Activated naive CD8-positive, alpha-beta T cell treated with anti-CD3 and anti-CD28 coated beads, Interleukin-2, amount 10 ng/mL, durations not matched to agents 7 days and 5 days (primary cell): ENCODE data around the gene SIX3. TPM values are rescaled to one million over a fixed set of nuclear protein-coding genes. Genes with fewer than 3 reads are reported as not detected.

Experiments
- ATAC-seq: fragments of 150-1000 bp; cut with Tn5 transposase; one replicate; pipeline ENCODE4 v1.10.0; 2021; ENCODE audit warnings: low read depth, moderate library complexity
- POLR2A ChIA-PET: fragments of 350-600 bp; sonication (Branson Sonifier 250); formaldehyde crosslinking; loops from one replicate; lab custom pipeline; 2021; ENCODE audit warnings: antibody characterized with exemption; lab: Charles Lee
- DNase-seq: peaks from one replicate; pipeline ENCODE4 v3.0.0; 2021
- H3K27ac Mint-ChIP-seq: one replicate; pipeline ENCODE4 v1.8.0; 2022; ENCODE audit warnings: mild to moderate bottlenecking, mixed read lengths
- H3K27me3 Mint-ChIP-seq: one replicate; pipeline ENCODE4 v1.8.0; 2022; ENCODE audit warnings: mild to moderate bottlenecking, moderate library complexity, mixed read lengths
- H3K36me3 Mint-ChIP-seq: one replicate; pipeline ENCODE4 v1.8.0; 2021; ENCODE audit warnings: mild to moderate bottlenecking, mixed read lengths
- H3K4me1 Mint-ChIP-seq: one replicate; pipeline ENCODE4 v1.8.0; 2021; ENCODE audit warnings: mixed read lengths
- H3K4me3 Mint-ChIP-seq: one replicate; pipeline ENCODE4 v1.8.0; 2022; ENCODE audit warnings: mild to moderate bottlenecking, moderate library complexity, mixed read lengths
- H3K9me3 Mint-ChIP-seq: one replicate; pipeline ENCODE4 v1.8.0; 2021; ENCODE audit warnings: mixed read lengths
- total RNA-seq, 2 experiments: library from RNA; stranded (reverse); gene quantifications; one replicate each; pipeline ENCODE4 v1.2.3, GENCODE V29; 2021

SIX3 gene
- total RNA-seq, 2 experiments from 2014 or later, result not detected

GRCh38 chr2:44925561-44926136 lies 15.9 kb upstream of the SIX3 start:
- no peak overlapping the region for H3K27ac Mint-ChIP-seq
- H3K4me1 Mint-ChIP-seq, result peaks cover 5% of the 10 kb centered on the region
- ATAC-seq (no peak), DNase-seq (no peak)
- H3K36me3 Mint-ChIP-seq, result peaks cover 1% of the 10 kb centered on the region
- H3K9me3 Mint-ChIP-seq, result no peaks in the 10 kb centered on the region
- H3K4me3 Mint-ChIP-seq, result no peak overlapping the region
- POLR2A ChIA-PET, result no interaction called here
- peaks cover 78% of the 10 kb centered on the region for H3K27me3 Mint-ChIP-seq

DNA sequence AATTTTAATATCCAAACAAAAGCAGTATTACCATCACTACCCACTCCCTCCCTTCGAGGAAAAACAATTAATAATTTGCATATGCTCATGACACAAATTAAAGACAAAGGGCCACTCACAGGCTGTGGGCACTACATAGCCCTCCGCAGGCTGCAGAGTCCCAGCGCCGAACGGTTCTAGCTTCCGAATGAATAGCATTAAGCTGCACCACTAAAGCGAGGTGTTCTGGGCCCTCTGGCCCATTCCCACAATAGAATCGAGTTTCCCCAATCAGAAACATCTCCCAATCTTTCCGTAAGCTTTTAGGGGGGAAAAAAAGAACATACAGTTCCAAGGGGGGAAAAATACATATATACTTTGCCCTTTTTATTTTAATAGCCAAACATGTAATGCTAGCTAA lies 14.5 kb upstream of the SIX3 start:
- POLR2A ChIA-PET, result no interaction called here
- Mint-ChIP-seq H3K4me1 (peaks cover 8% of the 10 kb centered on the region), H3K4me3 (no peak overlapping the region), H3K36me3 (peaks cover 1% of the 10 kb centered on the region), H3K9me3 (no peaks in the 10 kb centered on the region), H3K27ac (no peak overlapping the region), H3K27me3 (peaks cover 83% of the 10 kb centered on the region)
- DNase-seq (no peak), ATAC-seq (no peak)

- ATAC-seq, result no peak
- Mint-ChIP-seq H3K4me3 (no peak overlapping the region), H3K27ac (no peak overlapping the region), H3K4me1 (peaks cover 11% of the 10 kb centered on the region), H3K27me3 (peaks cover 88% of the 10 kb centered on the region), H3K36me3 (peaks cover 1% of the 10 kb centered on the region), H3K9me3 (no peaks in the 10 kb centered on the region)
- DNase-seq, result no peak
- POLR2A ChIA-PET, result no interaction called here
Measured at GRCh38 chr2:44927985-44928482, 13.5 kb upstream of the SIX3 start.

DNA sequence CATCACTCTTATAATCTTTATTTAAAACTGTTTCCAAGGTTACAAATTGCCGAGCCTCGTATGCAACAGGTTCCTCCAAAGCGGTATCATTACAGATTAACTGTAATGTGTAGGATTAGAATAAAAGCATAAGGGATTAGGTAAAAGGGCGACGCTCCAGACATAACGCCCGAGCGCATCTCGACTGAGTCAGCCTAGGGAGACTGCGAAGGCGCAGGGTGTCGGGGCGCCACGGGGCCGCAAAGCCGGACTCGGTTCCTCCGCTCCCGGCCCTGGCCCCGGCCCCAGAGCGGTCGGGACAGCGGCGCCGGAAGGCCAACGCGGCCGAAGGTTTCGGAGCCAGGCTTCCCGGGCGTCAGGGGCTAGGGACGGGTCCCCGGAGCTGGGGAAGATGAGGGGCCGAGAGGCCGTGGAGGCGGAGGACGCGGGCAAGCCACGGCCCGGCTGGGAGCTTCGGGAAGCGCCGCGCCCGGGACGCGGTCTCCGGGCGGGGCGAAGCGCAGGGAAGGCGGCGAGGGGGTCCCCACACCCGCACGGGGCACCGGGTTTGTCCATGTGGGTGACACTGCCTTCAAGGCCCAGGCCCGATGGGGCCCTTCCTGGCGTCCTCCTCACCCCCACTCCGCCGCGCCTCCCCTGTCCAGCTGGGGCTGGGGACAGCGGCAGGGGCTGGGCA lies 12.9 kb upstream of the SIX3 start:
- Mint-ChIP-seq H3K9me3 (no peaks in the 10 kb centered on the region), H3K36me3 (peaks cover 1% of the 10 kb centered on the region), H3K27me3 (peaks cover 89% of the 10 kb centered on the region), H3K4me3 (no peak overlapping the region), H3K27ac (no peak overlapping the region), H3K4me1 (peaks cover 13% of the 10 kb centered on the region)
- ATAC-seq (no peak), DNase-seq (no peak)
- POLR2A ChIA-PET, result no interaction called here

GRCh38 chr2:44929159-44929734 lies 12.3 kb upstream of the SIX3 start:
- DNase-seq, result no peak
- H3K27ac Mint-ChIP-seq, result no peak overlapping the region
- POLR2A ChIA-PET, result no interaction called here
- ATAC-seq, result no peak
- peaks cover 14% of the 10 kb centered on the region for H3K4me1 Mint-ChIP-seq
- H3K27me3 Mint-ChIP-seq, result peaks cover 87% of the 10 kb centered on the region
- peaks cover 1% of the 10 kb centered on the region for H3K36me3 Mint-ChIP-seq
- H3K9me3 Mint-ChIP-seq, result no peaks in the 10 kb centered on the region
- no peak overlapping the region for H3K4me3 Mint-ChIP-seq

DNA sequence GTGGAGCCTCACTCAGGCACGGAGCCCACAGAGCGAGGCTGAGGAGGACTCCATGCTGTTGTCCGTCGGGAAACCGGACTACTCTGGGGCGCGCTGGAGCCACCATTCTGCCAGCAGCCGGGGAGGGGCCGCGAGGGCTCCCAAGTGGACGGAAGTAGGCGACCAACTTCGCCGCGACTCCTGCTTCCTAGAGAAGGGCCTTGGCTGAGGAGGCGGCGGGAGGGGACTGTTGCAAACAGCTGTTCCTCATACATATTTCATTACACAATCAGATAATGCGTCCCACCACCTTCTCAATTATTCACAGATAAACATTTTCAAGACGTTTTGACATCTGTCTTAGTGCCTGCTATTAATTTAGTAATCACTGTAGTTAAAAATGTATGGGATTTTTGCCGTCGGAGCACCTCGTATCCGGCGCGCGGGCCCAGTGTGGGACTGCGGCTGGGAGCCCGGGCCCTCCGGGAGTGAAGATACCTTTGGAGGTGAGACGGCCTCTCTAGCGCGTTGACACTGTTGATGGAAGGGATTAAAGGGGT lies 11.7 kb upstream of the SIX3 start:
- peaks cover 14% of the 10 kb centered on the region for H3K4me1 Mint-ChIP-seq
- DNase-seq (peak; percentile 43), ATAC-seq (no peak)
- no peaks in the 10 kb centered on the region for H3K9me3 Mint-ChIP-seq
- H3K27ac Mint-ChIP-seq, result no peak overlapping the region
- POLR2A ChIA-PET, result no interaction called here
- no peak overlapping the region for H3K4me3 Mint-ChIP-seq
- H3K27me3 Mint-ChIP-seq, result peaks cover 87% of the 10 kb centered on the region
- H3K36me3 Mint-ChIP-seq, result peaks cover 1% of the 10 kb centered on the region

GRCh38 chr2:44930274-44931197 lies 11.0 kb upstream of the SIX3 start:
- peaks cover 1% of the 10 kb centered on the region for H3K36me3 Mint-ChIP-seq
- no peak overlapping the region for H3K27ac Mint-ChIP-seq
- no peak for DNase-seq
- H3K4me1 Mint-ChIP-seq, result peaks cover 14% of the 10 kb centered on the region
- POLR2A ChIA-PET, result no interaction called here
- peak overlapping the region; percentile 39 for H3K4me3 Mint-ChIP-seq
- peaks cover 88% of the 10 kb centered on the region for H3K27me3 Mint-ChIP-seq
- no peak for ATAC-seq
- H3K9me3 Mint-ChIP-seq, result no peaks in the 10 kb centered on the region

GRCh38 chr2:44931198-44931780 lies 10.2 kb upstream of the SIX3 start:
- H3K36me3 Mint-ChIP-seq, result peaks cover 1% of the 10 kb centered on the region
- no peaks in the 10 kb centered on the region for H3K9me3 Mint-ChIP-seq
- H3K27me3 Mint-ChIP-seq, result peaks cover 85% of the 10 kb centered on the region
- H3K4me3 Mint-ChIP-seq, result no peak overlapping the region
- H3K27ac Mint-ChIP-seq, result no peak overlapping the region
- POLR2A ChIA-PET, result no interaction called here
- no peak for ATAC-seq
- H3K4me1 Mint-ChIP-seq, result peaks cover 16% of the 10 kb centered on the region
- no peak for DNase-seq

GRCh38 chr2:44932079-44932478 lies 9.4 kb upstream of the SIX3 start:
- Mint-ChIP-seq H3K27me3 (peaks cover 85% of the 10 kb centered on the region), H3K9me3 (no peaks in the 10 kb centered on the region), H3K36me3 (peaks cover 1% of the 10 kb centered on the region), H3K27ac (no peak overlapping the region), H3K4me3 (no peak overlapping the region), H3K4me1 (peaks cover 16% of the 10 kb centered on the region)
- DNase-seq (no peak), ATAC-seq (no peak)
- POLR2A ChIA-PET, result no interaction called here

GRCh38 chr2:44932564-44933392 lies 8.7 kb upstream of the SIX3 start:
- ATAC-seq (no peak), DNase-seq (no peak)
- H3K4me3 Mint-ChIP-seq, result no peak overlapping the region
- peaks cover 83% of the 10 kb centered on the region for H3K27me3 Mint-ChIP-seq
- POLR2A ChIA-PET, result no interaction called here
- H3K27ac Mint-ChIP-seq, result peak overlapping the region; percentile 54
- peaks cover 16% of the 10 kb centered on the region for H3K4me1 Mint-ChIP-seq
- H3K36me3 Mint-ChIP-seq, result peaks cover 1% of the 10 kb centered on the region
- H3K9me3 Mint-ChIP-seq, result no peaks in the 10 kb centered on the region

DNA sequence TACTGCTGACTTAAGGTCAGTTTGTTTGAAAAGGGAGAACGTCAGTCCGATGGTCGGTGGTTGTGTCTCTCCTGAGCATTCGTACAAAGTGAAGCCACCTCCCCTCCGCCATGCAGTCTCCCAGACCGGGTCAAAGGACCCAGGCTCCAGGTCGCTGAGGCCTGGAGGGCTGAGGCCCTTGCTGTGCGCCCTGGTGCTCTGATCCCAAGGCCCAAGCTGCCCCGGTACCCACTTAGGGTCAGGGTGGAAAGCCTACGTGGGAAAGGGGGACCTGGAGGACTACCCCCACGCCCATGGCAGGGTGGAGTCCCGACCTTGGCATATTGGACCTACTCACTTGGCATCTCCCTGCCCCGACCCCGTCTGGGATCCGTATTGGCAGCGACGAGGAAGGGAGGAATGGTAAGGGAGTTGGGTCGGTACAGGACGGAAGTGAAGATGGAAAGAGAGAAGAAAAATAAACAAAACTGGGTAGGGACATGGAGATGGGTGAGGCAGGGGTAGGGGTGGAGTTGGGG lies 8.0 kb upstream of the SIX3 start:
- Mint-ChIP-seq H3K4me1 (peaks cover 16% of the 10 kb centered on the region), H3K4me3 (no peak overlapping the region), H3K36me3 (peaks cover 1% of the 10 kb centered on the region), H3K9me3 (no peaks in the 10 kb centered on the region), H3K27me3 (peaks cover 82% of the 10 kb centered on the region), H3K27ac (no peak overlapping the region)
- POLR2A ChIA-PET, result no interaction called here
- ATAC-seq (no peak), DNase-seq (no peak)
